GM12891 (cell line): ENCODE measurements around the gene ARV1.
A peak's percentile ranks its signal among the peaks of the same experiment; 100 is the strongest.

Experiments used
- POLR2A ChIP-seq: IDR thresholded peaks from 2 replicates; pipeline ENCODE4 v1.6.1; 2011; ENCODE audit warnings: low read depth, low read length, control low read depth
- POLR2AphosphoS5 ChIP-seq: IDR thresholded peaks from 2 replicates; pipeline ENCODE4 v1.6.1; 2011; ENCODE audit warnings: low read depth, low read length, control low read depth
- SPI1 ChIP-seq: IDR thresholded peaks from 2 replicates; pipeline ENCODE4 v1.6.1; 2011; ENCODE audit warnings: low read depth, low read length, control low read depth
- TAF1 ChIP-seq: IDR thresholded peaks from 2 replicates; pipeline ENCODE4 v1.6.1; 2011; ENCODE audit warnings: low read depth, low read length, control low read depth

DNA sequence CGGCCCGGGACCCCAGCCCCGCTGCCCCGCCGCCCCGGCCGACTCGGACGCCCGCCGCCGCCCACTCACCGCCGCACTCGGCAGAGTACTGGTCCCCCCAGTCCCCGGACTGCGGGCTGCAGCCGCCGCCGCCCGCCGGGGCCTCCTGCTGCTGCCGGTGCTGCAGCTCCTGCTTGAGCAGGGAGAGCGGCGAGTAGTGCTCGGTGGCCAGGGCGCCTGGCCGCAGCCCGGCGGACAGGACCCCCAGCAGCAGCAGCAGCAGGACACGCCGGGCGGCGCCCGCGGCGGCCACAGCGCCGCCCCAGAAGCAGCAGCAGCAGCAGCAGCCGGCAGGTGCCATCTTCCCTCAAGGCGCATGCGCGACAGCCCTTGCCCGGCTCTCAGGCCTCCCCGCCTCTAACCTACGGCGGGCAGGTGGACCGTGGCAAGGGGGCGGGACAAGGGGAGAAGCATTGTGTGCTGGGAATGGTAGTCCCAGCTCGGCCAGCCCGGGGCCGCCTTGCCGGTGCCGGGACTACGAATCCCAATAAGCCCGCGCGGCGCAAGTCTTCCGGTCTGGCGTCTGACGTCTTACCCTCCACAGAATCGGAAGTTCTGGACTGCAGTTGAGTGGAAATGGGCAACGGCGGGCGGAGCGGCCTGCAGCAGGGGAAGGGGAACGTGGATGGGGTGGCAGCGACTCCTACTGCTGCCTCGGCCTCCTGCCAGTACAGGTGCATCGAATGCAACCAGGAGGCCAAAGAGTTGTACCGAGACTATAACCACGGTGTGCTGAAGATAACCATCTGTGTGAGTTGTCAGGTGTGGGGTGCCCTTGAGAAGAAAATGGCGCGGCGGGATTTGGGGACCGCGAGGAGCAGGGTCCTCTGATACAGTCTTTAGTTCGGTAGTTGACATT, at the start of gene ARV1, which contains the start of gene TTC13:
- TF ChIP-seq POLR2A (peak; percentile 92; the same call in 1 of the 2 replicates), POLR2AphosphoS5 (peak; percentile 91), TAF1 (peak; percentile 54), SPI1 (no peak)
